ENCODE data around the gene MAGEA9B.
"Not testable (repeated sequence)": the region's sequence is repeated elsewhere in the genome, so short reads cannot be mapped to it uniquely, and the experiment has no call there.

The MAGEA9B gene

DNA sequence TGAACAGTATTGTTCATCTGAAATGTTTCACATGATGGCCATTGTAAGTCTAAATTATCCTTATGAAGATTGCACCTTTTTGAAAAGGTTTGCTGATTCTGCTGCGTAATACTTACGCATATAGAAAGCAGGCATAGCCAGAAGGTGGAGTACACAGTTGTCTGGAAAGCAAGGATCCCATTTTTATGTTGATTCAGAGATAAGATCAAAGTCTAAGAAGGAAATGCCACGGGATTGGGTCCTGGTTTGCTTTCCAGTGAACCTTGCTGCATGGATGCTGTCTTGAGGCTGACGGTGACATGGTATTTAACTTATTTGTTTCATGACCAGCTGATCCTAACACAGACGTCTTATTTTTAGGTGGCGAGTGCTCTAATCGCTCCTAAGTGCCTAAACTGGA lies 15.5 kb downstream of the MAGEA9B start:
- DNase-seq (ENCODE audit: low spot score): no peak

DNA sequence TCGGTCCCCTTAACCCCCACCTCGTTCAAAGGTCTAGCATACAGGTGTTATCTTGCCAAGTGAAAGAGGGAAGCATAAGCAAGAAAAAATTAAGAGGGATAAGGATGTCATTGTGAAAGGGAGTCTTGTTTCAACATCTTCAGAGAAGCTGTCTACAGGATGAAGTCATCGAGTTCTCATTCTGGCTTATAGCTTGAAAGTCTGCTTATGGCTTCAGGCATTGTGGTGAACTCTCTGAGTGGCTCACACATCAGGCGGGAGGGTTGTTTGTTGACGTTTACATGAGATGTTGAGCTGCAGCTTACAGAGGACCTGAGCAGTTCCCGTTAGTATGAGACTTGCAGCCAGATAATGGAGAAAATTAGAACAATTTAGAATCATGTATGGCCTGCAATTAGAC lies 16.6 kb downstream of the MAGEA9B start:
- peak; percentile 33 for DNase-seq (ENCODE audit: low spot score)

DNA sequence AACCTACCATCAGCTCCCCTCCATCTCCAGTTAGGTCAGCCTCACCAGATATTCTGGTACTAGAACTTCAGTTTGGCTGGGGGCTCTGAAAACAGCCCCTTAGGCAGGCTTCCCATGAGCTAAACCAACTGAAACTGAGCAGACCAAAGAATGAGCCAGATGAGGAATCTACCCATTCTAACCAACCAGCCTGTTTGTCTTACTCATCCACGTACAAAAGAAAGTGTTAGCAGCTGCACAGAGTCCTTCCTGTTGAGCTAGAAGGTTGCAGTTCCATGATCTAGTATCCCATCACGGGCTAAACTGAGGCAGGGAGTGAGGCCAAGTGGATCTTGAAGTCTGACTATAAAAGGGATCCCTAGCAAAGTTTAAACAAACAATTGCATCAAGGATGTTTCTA lies 17.5 kb downstream of the MAGEA9B start:
- DNase-seq (ENCODE audit: low spot score): no peak

DNA sequence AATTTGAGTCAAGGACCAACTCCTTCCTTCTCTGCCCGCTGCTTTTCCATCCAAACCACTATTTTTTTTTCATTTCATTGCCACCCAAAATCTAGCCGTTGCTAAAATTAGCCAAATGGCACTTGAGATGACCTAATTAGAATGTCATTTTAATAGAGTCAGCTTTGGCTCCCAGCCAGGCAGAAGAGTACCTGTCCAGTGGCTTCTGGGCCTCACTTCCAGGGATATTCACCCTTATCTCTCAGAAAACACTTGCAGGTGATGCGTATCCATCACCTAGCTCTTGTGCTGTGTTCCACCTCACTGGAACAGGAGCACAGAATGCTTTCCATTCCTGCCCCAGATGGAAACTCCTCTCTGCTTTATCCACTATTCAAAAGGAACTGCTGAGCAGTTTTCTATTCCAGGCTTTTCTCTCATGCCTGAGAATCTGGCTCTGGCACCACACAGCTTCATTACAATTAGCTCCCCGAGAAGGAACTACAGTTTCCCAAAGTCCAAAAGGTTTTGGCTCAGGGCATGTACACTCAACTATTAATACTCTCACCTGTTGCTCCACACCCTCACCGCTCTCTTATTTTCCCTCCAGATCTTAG lies 18.5 kb downstream of the MAGEA9B start:
- no peak for DNase-seq (ENCODE audit: low spot score)

DNA sequence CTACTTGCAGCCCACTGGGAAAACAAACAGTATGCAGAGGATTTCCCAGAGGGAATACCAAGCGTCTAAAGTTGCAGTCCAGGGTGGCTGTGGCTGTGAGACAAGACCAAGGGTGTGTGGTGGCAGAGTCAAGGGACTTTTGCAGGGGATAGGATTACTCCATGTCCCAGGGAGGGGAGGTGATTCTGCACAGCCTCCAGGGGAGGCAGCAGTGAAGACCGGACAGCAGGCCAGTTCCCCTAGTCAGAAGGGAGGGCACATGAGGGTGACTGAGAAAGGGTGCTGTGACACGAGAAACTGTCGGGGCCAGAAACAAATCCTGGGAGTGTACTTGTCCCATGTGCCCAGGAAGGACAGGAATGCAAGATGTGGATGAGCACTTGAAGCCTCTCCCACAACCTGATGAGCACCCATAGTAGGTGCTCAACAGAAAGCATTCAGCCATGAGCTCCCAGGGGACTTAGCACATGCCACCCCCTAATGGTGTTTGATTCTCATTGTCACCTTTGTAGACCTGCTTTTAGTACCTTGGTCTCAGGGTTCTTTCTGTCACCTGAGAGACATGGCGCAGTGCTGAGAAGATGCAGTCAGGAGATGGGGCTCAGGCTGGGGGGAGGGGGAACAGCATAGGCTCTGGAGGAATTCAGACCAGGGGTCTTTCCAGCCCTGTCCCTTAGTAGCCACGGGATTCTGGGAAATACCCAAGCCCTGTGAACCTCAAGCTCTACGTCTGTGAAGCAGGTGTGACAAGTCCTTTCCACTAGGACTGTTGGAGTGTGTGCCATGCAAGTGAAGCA lies 19.4 kb downstream of the MAGEA9B start:
- no peak for DNase-seq (ENCODE audit: low spot score)

GRCh38 chrX:149563359-149563758 lies 23.9 kb downstream of the MAGEA9B start:
- DNase-seq (ENCODE audit: low spot score): no peak

DNA sequence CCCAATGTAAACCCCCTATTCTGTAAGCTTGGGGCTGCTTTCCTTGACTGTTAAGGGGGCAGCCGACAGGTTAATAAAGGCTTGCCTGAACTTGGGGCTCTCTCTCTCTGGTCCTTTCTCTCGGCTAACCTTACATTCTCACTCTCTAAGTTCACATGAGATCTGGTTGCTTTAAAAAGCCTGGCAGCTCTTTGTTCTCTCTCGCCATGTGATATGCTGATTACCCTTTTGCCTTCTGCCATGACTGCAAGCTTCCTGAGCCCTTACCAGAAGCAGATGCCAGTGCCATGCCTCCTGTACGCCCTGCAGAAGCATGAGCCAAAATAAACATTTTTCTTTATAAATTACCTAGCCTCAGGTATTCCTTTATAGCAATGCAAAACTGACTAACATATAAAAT lies 32.0 kb downstream of the MAGEA9B start:
- not testable (repeated sequence) for DNase-seq (ENCODE audit: low spot score)

GRCh38 chrX:149551939-149552248 lies 35.4 kb downstream of the MAGEA9B start:
- DNase-seq (ENCODE audit: low spot score): not testable (repeated sequence)

DNA sequence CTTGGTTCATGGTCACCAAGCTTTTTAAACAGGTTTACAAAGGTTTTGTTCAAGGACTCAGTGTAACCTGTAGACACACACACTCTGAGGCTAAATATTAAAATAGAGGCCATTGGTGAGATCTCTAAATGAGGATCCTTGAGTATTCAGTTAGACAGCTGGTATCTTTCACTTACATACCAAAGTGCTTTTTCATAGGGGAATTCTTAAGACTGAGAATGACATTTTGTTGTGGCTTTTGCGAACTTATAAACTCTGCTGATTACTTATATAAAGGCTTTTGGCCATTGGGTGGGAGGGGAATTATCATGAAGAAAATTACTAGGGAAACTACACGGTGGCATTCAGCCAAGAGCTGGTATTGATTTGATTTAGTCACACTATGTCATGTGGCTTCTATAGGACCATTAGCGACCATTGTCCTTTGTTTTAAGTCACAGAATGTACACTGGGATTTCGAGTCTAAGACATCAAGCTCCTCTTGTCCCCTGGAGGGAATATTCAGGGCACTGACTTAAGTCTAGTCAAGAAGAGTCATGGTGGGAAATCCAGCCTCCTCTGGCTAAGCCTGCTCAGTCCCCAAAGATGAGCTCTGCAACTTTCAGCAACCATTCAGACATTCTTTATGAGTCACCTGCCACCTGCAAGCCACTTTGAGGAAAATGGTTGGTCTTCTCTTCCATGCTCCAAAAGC lies 35.9 kb downstream of the MAGEA9B start:
- DNase-seq (ENCODE audit: low spot score): not testable (repeated sequence)

GRCh38 chrX:149550454-149550853 lies 36.8 kb downstream of the MAGEA9B start:
- not testable (repeated sequence) for DNase-seq (ENCODE audit: low spot score)

DNA sequence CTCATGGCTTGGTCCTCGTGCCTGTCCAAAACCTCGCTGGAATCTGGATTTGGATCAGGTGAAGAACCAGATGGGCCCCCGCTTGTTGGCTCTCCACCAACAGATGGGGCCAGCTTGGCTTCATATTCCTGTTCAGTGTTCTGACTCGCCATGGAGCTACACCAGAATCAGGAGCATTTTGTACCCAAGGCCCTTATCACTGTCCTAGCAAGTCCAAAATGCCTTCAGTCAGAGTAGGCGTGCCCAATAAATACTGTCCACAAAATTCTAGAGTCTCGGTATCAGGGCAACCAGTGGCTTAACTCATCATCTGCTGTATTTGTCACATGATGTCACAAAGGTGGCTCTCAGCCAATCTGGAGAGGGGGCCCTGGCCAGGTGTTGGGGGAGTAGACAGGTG lies 37.6 kb downstream of the MAGEA9B start, which contains the start of gene HSFX3:
HSFX3 (minus strand) TSS at position 224 of the 400 bp plus-strand sequence; CDS start at position 152, 72 bp downstream.
- DNase-seq (ENCODE audit: low spot score): not testable (repeated sequence)

DNA sequence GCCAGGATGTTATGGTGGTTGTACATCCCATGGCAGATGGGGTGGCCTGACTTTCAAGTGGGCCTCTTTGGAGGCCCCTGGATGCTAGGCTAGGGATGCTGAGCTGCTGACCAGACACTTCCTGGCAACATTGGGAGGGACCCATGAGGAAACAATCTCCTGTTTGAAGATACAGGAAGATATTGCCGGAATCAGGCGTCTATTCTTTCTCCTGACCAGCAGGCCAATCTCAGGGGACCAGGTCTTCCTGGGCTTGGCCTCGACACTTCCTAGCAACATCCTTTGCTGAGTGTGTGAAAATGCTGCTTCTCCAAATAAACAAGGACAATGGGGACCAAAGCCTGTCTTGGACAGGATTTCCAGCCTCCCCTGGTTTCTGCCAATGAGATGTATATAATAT lies 39.5 kb downstream of the MAGEA9B start:
- DNase-seq (ENCODE audit: low spot score): not testable (repeated sequence)

GRCh38 chrX:149546962-149547361 lies 40.3 kb downstream of the MAGEA9B start:
- DNase-seq (ENCODE audit: low spot score): not testable (repeated sequence)

GRCh38 chrX:149545545-149546543 lies 41.4 kb downstream of the MAGEA9B start:
- not testable (repeated sequence) for DNase-seq (ENCODE audit: low spot score)

DNA sequence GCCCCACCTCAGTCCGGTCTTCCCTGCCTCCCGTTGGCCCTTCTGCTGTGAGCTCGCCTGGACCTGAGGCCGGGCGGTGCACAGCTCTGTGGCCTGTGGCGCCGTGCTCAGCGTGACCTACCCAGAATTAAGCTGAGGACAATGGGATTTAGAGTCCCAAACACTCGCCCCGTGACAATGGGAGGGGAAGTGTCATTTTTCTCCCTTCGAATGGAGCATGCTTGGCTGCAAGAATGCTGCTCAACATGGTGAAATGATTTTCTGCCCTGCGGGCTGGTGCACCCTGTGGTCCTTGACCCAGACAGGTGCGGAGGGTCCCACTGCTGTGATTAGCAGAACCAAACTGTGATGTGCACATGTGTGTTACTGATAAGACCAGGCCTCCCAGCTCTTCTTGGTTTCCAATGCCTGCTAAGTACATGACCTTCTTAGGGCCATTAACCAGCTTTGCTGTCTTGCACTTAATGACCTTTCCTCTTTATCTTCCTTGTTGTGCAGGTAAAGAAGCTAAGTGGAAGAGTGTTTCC lies 45.7 kb downstream of the MAGEA9B start:
- DNase-seq (ENCODE audit: low spot score): no peak

GRCh38 chrX:149540621-149541520 lies 46.4 kb downstream of the MAGEA9B start, which contains the start of gene EOLA1:
Gene EOLA1 (plus strand): TSS chrX:149541012. CDS start chrX:149545631, 4,619 bp downstream.
- DNase-seq (ENCODE audit: low spot score): peak; percentile 72

DNA sequence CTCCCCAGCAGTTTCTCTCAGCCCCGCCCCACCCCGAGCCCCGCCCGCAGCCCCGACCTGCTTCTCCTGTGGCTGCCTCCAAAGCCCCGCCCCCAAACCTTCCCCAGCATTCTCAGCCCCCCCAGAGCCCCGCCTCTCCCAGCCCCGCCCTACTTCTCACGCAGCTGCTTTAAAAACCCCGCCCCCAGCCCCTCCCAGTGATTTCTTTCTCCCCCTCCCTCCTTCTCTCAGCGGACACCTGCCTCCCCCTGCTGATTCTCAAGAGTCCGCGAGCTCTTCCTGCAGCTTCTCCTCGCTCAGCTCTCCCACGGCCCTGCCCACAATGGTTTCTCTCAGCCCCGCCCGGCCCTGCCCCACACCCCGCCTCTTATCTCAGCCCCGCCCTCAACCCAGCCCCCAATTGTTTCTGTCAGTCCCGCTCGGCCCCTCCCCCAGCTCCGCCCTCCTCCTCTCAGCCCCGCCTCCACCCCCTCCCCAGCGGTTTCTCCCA lies 47.1 kb downstream of the MAGEA9B start:
- DNase-seq (ENCODE audit: low spot score): peak; percentile 83

GRCh38 chrX:149539283-149540130 lies 47.8 kb downstream of the MAGEA9B start:
- peak; percentile 74 for DNase-seq (ENCODE audit: low spot score)

DNA sequence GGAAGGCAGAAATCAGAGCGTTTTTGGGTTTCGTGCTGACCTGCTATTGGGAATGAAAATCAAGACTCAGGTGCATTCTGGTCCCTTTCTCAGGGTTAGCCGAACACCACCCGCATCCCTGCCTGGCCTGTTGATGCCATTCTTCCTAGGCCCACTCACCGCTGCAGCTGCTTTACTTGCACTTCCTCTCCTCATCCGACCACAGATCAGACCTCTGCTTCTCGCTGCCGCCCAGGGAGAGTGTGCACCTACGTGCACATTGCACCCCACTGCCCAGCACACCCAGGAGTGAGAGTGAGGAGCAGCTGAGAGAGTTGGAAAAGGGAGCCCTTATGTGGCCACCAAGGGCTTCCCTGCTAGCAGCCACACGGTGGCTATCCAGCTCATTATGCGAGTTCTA lies 49.8 kb downstream of the MAGEA9B start:
- not testable (repeated sequence) for DNase-seq (ENCODE audit: low spot score)

Data from AG08396 (cell line).